ENCODE measurements around the gene WNK2. TPM values are rescaled to one million over a fixed set of nuclear protein-coding genes. Genes with fewer than 3 reads are reported as not detected.

WNK2 gene
- total RNA-seq, 1 experiment from 2014 or later: 69.4 TPM

DNA sequence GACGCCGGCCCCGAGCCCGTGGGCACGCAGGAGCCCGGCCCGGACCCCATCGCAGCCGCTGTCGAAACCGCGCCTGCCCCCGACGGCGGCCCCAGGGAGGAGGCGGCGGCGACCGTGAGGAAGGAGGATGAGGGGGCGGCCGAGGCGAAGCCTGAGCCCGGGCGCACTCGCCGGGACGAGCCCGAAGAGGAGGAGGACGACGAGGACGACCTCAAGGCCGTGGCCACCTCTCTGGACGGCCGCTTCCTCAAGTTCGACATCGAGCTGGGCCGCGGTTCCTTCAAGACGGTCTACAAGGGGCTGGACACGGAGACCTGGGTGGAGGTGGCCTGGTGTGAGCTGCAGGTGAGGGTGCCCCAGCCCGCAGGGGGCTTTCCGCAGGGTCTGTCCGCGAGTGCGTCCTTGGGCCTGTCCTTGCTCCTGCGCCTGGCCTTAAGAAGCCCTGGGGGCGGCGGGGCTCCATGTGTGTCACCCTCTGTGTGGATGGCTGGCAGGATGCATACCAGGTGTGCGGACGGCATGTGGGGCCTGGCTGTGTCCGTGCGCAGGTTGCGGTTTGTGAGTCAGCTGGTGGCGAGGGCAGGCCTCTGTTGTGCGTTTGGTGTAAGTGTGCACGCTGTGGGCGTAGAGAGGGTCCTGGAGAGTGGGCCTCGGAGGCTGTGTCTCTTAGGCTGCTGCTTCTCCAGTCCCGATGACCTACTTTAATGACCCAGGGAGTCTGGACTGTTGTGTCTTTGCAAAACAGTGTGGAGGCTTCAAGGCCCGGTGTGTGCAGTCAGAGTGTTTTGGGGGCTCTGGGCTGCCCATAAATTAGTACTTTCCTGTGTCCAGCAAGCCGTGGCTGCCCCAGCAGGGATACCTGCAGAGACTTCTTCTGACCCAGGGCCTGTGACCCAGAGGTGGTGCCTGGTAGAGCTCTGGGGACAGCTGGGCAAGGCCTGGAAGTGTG lies 1.6 kb downstream of the WNK2 start:
- H3K4me3 Mint-ChIP-seq: peak overlapping the region; percentile 59 to 80
- H2AK5ac ChIP-seq (ENCODE audit: insufficient read length, low read length): no peak overlapping the region
- no peak overlapping the region for H3K18ac ChIP-seq (ENCODE audit: insufficient read length, low read depth, low read length)
- no peak overlapping the region for H2BK120ac ChIP-seq (ENCODE audit: low read depth, low read length, poor library complexity, severe bottlenecking)
- peaks cover 5% of the 10 kb centered on the region for H3K23me2 ChIP-seq (ENCODE audit: insufficient read length, low read depth, low read length, poor library complexity, severe bottlenecking)
- H4K5ac ChIP-seq (ENCODE audit: insufficient read length, low read depth, low read length): no peak overlapping the region
- H3K9ac ChIP-seq (ENCODE audit: extremely low read depth, insufficient read length, low read length): no peak overlapping the region
- H3K4me1 ChIP-seq (ENCODE audit: insufficient read depth, low read length): no peaks in the 10 kb centered on the region
- peaks cover 5% of the 10 kb centered on the region for H4K20me1 ChIP-seq (ENCODE audit: control insufficient read depth, insufficient read depth, insufficient read length)
- no peak overlapping the region for H3K56ac ChIP-seq (ENCODE audit: insufficient read length, low read depth, low read length)
- no peak overlapping the region for H3K27ac ChIP-seq (ENCODE audit: insufficient read length, low read depth, low read length)
- no peak overlapping the region for H4K91ac ChIP-seq (ENCODE audit: insufficient read length, low read depth, low read length)
- no peak overlapping the region for H2BK20ac ChIP-seq (ENCODE audit: low read depth, low read length, poor library complexity, severe bottlenecking)
- no CpG with 5 or more reads among the region's 61 CpGs for WGBS (ENCODE audit: extremely low coverage, insufficient read length, low lambda C conversion rate)
- no peak overlapping the region for H2BK5ac ChIP-seq (ENCODE audit: insufficient read length, low read length)
- no peaks in the 10 kb centered on the region for H3K79me1 ChIP-seq (ENCODE audit: insufficient read depth, low read depth, low read length, poor library complexity, severe bottlenecking)
- H3K79me2 ChIP-seq (ENCODE audit: insufficient read depth, low read length): no peaks in the 10 kb centered on the region; the same call in 1 of the 2 replicates
- H3K4me2 ChIP-seq (ENCODE audit: insufficient read depth, insufficient read length, low read length): peak overlapping the region; percentile 31
- no peak overlapping the region for H3K27ac Mint-ChIP-seq
- no peak for DNase-seq
- no peak overlapping the region for H2AFZ ChIP-seq (ENCODE audit: low read length)
- TF ChIP-seq, protein P1, sequence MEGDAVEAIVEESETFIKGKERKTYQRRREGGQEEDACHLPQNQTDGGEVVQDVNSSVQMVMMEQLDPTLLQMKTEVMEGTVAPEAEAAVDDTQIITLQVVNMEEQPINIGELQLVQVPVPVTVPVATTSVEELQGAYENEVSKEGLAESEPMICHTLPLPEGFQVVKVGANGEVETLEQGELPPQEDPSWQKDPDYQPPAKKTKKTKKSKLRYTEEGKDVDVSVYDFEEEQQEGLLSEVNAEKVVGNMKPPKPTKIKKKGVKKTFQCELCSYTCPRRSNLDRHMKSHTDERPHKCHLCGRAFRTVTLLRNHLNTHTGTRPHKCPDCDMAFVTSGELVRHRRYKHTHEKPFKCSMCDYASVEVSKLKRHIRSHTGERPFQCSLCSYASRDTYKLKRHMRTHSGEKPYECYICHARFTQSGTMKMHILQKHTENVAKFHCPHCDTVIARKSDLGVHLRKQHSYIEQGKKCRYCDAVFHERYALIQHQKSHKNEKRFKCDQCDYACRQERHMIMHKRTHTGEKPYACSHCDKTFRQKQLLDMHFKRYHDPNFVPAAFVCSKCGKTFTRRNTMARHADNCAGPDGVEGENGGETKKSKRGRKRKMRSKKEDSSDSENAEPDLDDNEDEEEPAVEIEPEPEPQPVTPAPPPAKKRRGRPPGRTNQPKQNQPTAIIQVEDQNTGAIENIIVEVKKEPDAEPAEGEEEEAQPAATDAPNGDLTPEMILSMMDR (conservative IDR thresholded peaks at IDR 0.05): no peak
- peaks cover 4% of the 10 kb centered on the region; the same call in 1 of the 2 replicates for H3K27me3 ChIP-seq (ENCODE audit: insufficient read depth, low read length)
- H3K36me3 Mint-ChIP-seq (ENCODE audit: insufficient read depth in 1 of 3, low read depth in 3 of 3): no peaks in the 10 kb centered on the region; a peak in 4 of 7 replicates
- H3K14ac ChIP-seq (ENCODE audit: insufficient read depth, low read length): no peak overlapping the region; the same call in 1 of the 2 replicates
- no peak overlapping the region for H3K4ac ChIP-seq (ENCODE audit: low read depth, low read length)
- no peaks in the 10 kb centered on the region for H3K9me3 ChIP-seq (ENCODE audit: control insufficient read depth, low read depth, low read length)
- no peaks in the 10 kb centered on the region for H3K9me3 Mint-ChIP-seq
- H4K8ac ChIP-seq (replicated peaks; ENCODE audit: insufficient read length, low read depth, low read length): no peak overlapping the region
- no peak overlapping the region for H3K23ac ChIP-seq (ENCODE audit: insufficient read length, low read depth, low read length)
- H2BK15ac ChIP-seq (ENCODE audit: low read depth, low read length): no peak overlapping the region
- no peak overlapping the region for H3T11ph ChIP-seq (ENCODE audit: low read length)
- peaks cover 42% of the 10 kb centered on the region for H3K27me3 Mint-ChIP-seq (ENCODE audit: low read depth)
- H3K4me1 Mint-ChIP-seq: peaks cover 29 to 36% of the 10 kb centered on the region in 2 experiments
- H2BK12ac ChIP-seq (ENCODE audit: insufficient read length, low read depth, low read length): no peak overlapping the region

Data from H9 (cell line).